Gastrocnemius medialis (tissue), 4 donors: ENCODE results near the gene FAM204A.

ENCODE experiments used
- POLR2A ChIP-seq, 2 donors: fragments of 450-650 bp; IDR thresholded peaks; one replicate each; pipeline ENCODE4 v1.6.1; 2017; ENCODE audit warnings: antibody characterized with exemption in 2 of 2, mild to moderate bottlenecking in 2 of 2, moderate library complexity in 2 of 2
- TF ChIP-seq, protein P1 (sequence below), 5 experiments: fragments of 450-650 bp in 3 of 5; fragments of 200-600 bp in 2 of 5; sonication (generic) in 2 of 5; IDR thresholded peaks in 4 of 5; conservative IDR thresholded peaks in 1 of 5; 1 replicate in 4 of 5; 2 replicates in 1 of 5; pipeline ENCODE4 v1.5.1; 2016 to 2019; ENCODE audit warnings: antibody characterized with exemption in 5 of 5, mild to moderate bottlenecking in 3 of 5, moderate library complexity in 3 of 5

DNA sequence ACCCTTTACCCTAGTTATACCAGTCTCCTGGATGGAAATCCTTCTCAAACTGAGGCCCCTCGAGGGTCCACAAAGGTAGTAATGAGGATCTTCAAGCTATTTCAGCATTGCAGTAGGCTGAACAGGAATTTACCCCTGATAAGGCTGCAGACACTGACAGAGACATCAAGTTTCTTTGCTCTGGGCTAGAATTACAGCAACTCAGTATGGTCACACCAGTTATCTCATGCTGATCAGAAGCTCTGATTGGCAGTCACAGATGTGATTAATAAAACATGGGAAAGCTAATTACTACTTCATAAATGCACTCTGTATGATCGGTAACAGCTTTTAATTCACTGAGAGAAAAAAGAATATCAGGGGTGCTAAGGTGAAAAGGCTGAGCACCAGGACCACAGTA, 30.6 kb downstream of the FAM204A start:
- no peak for TF ChIP-seq POLR2A (IDR thresholded peaks at IDR 0.05)
- TF ChIP-seq, protein P1, sequence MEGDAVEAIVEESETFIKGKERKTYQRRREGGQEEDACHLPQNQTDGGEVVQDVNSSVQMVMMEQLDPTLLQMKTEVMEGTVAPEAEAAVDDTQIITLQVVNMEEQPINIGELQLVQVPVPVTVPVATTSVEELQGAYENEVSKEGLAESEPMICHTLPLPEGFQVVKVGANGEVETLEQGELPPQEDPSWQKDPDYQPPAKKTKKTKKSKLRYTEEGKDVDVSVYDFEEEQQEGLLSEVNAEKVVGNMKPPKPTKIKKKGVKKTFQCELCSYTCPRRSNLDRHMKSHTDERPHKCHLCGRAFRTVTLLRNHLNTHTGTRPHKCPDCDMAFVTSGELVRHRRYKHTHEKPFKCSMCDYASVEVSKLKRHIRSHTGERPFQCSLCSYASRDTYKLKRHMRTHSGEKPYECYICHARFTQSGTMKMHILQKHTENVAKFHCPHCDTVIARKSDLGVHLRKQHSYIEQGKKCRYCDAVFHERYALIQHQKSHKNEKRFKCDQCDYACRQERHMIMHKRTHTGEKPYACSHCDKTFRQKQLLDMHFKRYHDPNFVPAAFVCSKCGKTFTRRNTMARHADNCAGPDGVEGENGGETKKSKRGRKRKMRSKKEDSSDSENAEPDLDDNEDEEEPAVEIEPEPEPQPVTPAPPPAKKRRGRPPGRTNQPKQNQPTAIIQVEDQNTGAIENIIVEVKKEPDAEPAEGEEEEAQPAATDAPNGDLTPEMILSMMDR (IDR thresholded peaks at IDR 0.05 in 4 of 5, conservative IDR thresholded peaks at IDR 0.05 in 1 of 5), result no peak
